Measurements from ENCODE around the gene KIF1B.

DNA sequence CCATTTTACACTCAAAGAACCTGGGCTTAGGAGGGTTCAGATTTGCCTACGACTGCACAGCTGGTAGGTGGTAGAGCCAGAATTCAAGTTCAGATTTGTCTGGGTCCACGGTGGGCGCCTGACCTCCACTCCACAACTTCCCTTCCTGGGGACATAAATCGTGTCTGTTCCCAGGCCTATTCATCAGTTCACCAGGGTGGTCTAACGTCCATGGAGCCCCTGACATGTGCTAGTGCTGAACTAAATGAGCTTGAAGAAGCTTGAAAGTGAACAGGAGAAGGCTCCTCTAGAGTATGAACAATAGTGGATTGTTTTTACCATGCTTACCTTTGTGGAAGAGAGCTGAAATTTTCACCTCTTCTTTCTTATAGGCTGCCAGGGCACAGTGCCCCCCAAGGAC, 32.5 kb upstream of the KIF1B start:
- TF ChIP-seq CTCF (IDR thresholded peaks at IDR 0.05), result no peak
- no peak for TF ChIP-seq ZFX (IDR thresholded peaks at IDR 0.05; ENCODE audit: borderline replicate concordance)

Measured in 22Rv1 (cell line).